Ascending aorta (tissue), 2 donors: ENCODE results near the gene IGFALS. TPM values are rescaled to one million over a fixed set of nuclear protein-coding genes. Genes with fewer than 3 reads are reported as not detected.

ENCODE experiments used
- DNase-seq, 2 donors: peaks; one replicate each; pipeline ENCODE4 v3.0.0-alpha.2; 2019; ENCODE audit warnings: low spot score in 2 of 2
- H3K27ac ChIP-seq, 2 donors: fragments of 200-600 bp; sonication (generic); one replicate each; pipeline ENCODE4 v1.5.1; 2016 to 2017; ENCODE audit warnings: mild to moderate bottlenecking in 1 of 2
- H3K27me3 ChIP-seq: fragments of 200-600 bp; sonication (generic); one replicate; pipeline ENCODE4 v1.5.1; 2017
- H3K36me3 ChIP-seq, 2 donors: fragments of 200-600 bp; sonication (generic); one replicate each; pipeline ENCODE4 v1.5.1; 2016
- H3K4me1 ChIP-seq, 2 donors: fragments of 200-600 bp; sonication (generic); one replicate each; pipeline ENCODE4 v1.5.1; 2016 to 2017; ENCODE audit warnings: mild to moderate bottlenecking in 1 of 2
- H3K4me3 ChIP-seq, 2 donors: fragments of 200-600 bp; sonication (generic); one replicate each; pipeline ENCODE4 v1.5.1; 2016 to 2017; ENCODE audit warnings: mild to moderate bottlenecking in 1 of 2
- H3K9me3 ChIP-seq, 2 donors: fragments of 200-600 bp; sonication (generic); one replicate each; pipeline ENCODE4 v1.5.1; 2016
- intact Hi-C: fragments of 100-400 bp; cut with DNase I; formaldehyde crosslinking; loops from one replicate; pipeline ENCODE4 v1.15.1; 2023
- total RNA-seq: library from RNA; depleted of rRNA; stranded (reverse); fragments of >200 nt; gene quantifications from one replicate; pipeline ENCODE4 v1.1.0, GENCODE V29; 2016
- TF ChIP-seq, protein P1 (sequence below), 3 experiments: fragments of 200-600 bp in 2 of 3; fragments of 450-650 bp in 1 of 3; sonication (generic) in 2 of 3; IDR thresholded peaks; one replicate each; pipeline ENCODE4 v1.5.1; 2016 to 2019; ENCODE audit warnings: antibody characterized with exemption in 3 of 3, mild to moderate bottlenecking in 1 of 3, moderate library complexity in 1 of 3

Gene IGFALS
- total RNA-seq, 1 donor from 2014 or later, result not detected

GRCh38 chr16:1774448-1774780 lies 19.1 kb downstream of the IGFALS start:
- H3K36me3 ChIP-seq, result peaks cover 33 to 42% of the 10 kb centered on the region in 2 donors
- intact Hi-C loops, result loop anchor here (5.0 kb wide), 1 partner anchor 97 kb away; the partner anchor contains the start of gene JPT2
- no peaks in the 10 kb centered on the region for H3K27me3 ChIP-seq

GRCh38 chr16:1773703-1774447 lies 19.6 kb downstream of the IGFALS start:
- no peaks in the 10 kb centered on the region for H3K9me3 ChIP-seq
- intact Hi-C loops, result loop anchor here (1.0 to 5.0 kb wide), 3 partner anchors 8 to 97 kb away; partner anchors contain the start of genes FAHD1, HAGH, JPT2 and NUBP2
- H3K27me3 ChIP-seq, result no peaks in the 10 kb centered on the region
- H3K4me3 ChIP-seq, result peak overlapping the region; percentile 98 to 99
- TF ChIP-seq, protein P1, sequence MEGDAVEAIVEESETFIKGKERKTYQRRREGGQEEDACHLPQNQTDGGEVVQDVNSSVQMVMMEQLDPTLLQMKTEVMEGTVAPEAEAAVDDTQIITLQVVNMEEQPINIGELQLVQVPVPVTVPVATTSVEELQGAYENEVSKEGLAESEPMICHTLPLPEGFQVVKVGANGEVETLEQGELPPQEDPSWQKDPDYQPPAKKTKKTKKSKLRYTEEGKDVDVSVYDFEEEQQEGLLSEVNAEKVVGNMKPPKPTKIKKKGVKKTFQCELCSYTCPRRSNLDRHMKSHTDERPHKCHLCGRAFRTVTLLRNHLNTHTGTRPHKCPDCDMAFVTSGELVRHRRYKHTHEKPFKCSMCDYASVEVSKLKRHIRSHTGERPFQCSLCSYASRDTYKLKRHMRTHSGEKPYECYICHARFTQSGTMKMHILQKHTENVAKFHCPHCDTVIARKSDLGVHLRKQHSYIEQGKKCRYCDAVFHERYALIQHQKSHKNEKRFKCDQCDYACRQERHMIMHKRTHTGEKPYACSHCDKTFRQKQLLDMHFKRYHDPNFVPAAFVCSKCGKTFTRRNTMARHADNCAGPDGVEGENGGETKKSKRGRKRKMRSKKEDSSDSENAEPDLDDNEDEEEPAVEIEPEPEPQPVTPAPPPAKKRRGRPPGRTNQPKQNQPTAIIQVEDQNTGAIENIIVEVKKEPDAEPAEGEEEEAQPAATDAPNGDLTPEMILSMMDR (IDR thresholded peaks at IDR 0.05), result no peak
- DNase-seq, result no peak
- peaks cover 30 to 43% of the 10 kb centered on the region in 2 donors for H3K36me3 ChIP-seq
- H3K4me1 ChIP-seq, result peaks cover 19 to 28% of the 10 kb centered on the region in 2 donors
- H3K27ac ChIP-seq, result peak overlapping the region; percentile 95

More at GRCh38 chr16:1774448-1774780, 19.1 kb downstream of the IGFALS start:
- peaks cover 19 to 28% of the 10 kb centered on the region in 2 donors for H3K4me1 ChIP-seq
- DNase-seq, result no peak
- H3K9me3 ChIP-seq, result no peaks in the 10 kb centered on the region
- peak overlapping the region; percentile 95 for H3K27ac ChIP-seq
- TF ChIP-seq, protein P1 (IDR thresholded peaks at IDR 0.05), result no peak
- peak overlapping the region; percentile 98 to 99 for H3K4me3 ChIP-seq

- peaks cover 26 to 44% of the 10 kb centered on the region in 2 donors for H3K36me3 ChIP-seq
- H3K27ac ChIP-seq, result peak within 1 kb of the TSS; percentile 95
- intact Hi-C loops, result loop anchor here (1.0 to 5.0 kb wide), 3 partner anchors 9 to 96 kb away; partner anchors contain the start of genes FAHD1, HAGH, JPT2 and NUBP2
- peaks cover 19 to 28% of the 10 kb centered on the region in 2 donors for H3K4me1 ChIP-seq
- H3K4me3 ChIP-seq, result peak within 1 kb of the TSS; percentile 98 to 99
- no peaks in the 10 kb centered on the region for H3K9me3 ChIP-seq
- TF ChIP-seq, protein P1 (IDR thresholded peaks at IDR 0.05), result peak; percentile 68 to 82 (median 75)
- peak in 1 of 2 donors; percentile 88 for DNase-seq
- no peaks in the 10 kb centered on the region for H3K27me3 ChIP-seq
Measured at GRCh38 chr16:1772908-1773702, 20.4 kb downstream of the IGFALS start, which contains the start of gene MRPS34. MRPS34 (minus strand) TSS chr16:1773134; CDS start chr16:1773119, 15 bp downstream.

- H3K27me3 ChIP-seq, result no peaks in the 10 kb centered on the region
- peaks cover 19 to 28% of the 10 kb centered on the region in 2 donors for H3K4me1 ChIP-seq
- peak within 1 kb of the TSS; percentile 98 to 99 for H3K4me3 ChIP-seq
- H3K36me3 ChIP-seq, result peaks cover 26 to 44% of the 10 kb centered on the region in 2 donors
- TF ChIP-seq, protein P1 (IDR thresholded peaks at IDR 0.05), result no peak
- no peaks in the 10 kb centered on the region for H3K9me3 ChIP-seq
- H3K27ac ChIP-seq, result peak within 1 kb of the TSS; percentile 95
- intact Hi-C loops, result loop anchor here (2.0 to 5.0 kb wide), 2 partner anchors 54 to 95 kb away; partner anchors contain the start of genes FAHD1, HAGH and JPT2
- no peak for DNase-seq
Measured at GRCh38 chr16:1772362-1772907, 21.1 kb downstream of the IGFALS start, which contains the start of gene EME2. EME2 (plus strand) TSS chr16:1772810; CDS start chr16:1773228, 418 bp downstream.

DNA sequence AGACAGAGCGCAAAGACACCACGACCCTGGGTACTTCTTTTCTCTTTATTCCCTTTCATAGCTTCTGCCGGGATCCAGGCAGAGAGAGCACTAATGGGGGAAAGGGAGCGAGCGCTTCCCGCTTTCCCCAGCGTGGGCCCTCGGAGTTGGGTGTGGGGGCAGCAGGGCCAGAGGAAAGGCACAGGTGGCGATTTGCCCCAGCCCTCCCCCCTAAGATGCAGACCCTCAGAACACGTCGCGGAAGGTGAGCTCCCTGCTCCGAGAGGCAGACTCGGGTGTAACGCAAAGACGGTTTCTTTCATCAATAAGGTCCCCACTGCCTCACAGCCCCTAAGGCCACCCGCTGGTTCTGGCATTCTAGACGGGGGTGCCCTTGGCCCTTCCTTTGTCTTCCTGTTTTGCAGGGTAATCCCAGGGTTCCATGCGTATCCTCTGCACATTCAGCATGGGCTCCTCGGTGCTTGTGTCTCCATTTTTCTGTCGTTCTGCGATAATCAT lies 21.6 kb downstream of the IGFALS start:
- H3K36me3 ChIP-seq, result peaks cover 26 to 44% of the 10 kb centered on the region in 2 donors
- H3K27ac ChIP-seq, result peak overlapping the region; percentile 86 to 95
- H3K4me3 ChIP-seq, result peak overlapping the region; percentile 98 to 99
- DNase-seq, result no peak
- TF ChIP-seq, protein P1 (IDR thresholded peaks at IDR 0.05), result no peak
- intact Hi-C loops, result loop anchor here (2.0 to 5.0 kb wide), 2 partner anchors 55 to 95 kb away; partner anchors contain the start of genes FAHD1, HAGH and JPT2
- peaks cover 19 to 28% of the 10 kb centered on the region in 2 donors for H3K4me1 ChIP-seq
- H3K9me3 ChIP-seq, result no peaks in the 10 kb centered on the region
- no peaks in the 10 kb centered on the region for H3K27me3 ChIP-seq
